NT2/D1 (cell line): Measurements from ENCODE around the gene SPC24.

Experiments used
- DNase-seq: peaks from one replicate; pipeline ENCODE4 v3.0.0-alpha.2; 2011; ENCODE audit warnings: low read depth, low spot score
- H3K27me3 ChIP-seq: 2 replicates; pipeline ENCODE4 v1.6.0; 2011; ENCODE audit warnings: mild to moderate bottlenecking; ENCODE audit not compliant: insufficient read length, insufficient read depth
- H3K36me3 ChIP-seq: 2 replicates; pipeline ENCODE4 v1.6.1; 2011; ENCODE audit warnings: mild to moderate bottlenecking, low read length, mixed read lengths; ENCODE audit not compliant: insufficient read depth, insufficient read length
- H3K4me1 ChIP-seq: 2 replicates; pipeline ENCODE4 v1.5.1; 2011; ENCODE audit not compliant: insufficient read depth, insufficient read length
- H3K4me3 ChIP-seq: 2 replicates; pipeline ENCODE4 v1.5.1; 2011; ENCODE audit warnings: low read depth; ENCODE audit not compliant: insufficient read length
- H3K9ac ChIP-seq: 2 replicates; pipeline ENCODE4 v1.6.0; 2011; ENCODE audit warnings: low read depth; ENCODE audit not compliant: insufficient read length
- H3K9me3 ChIP-seq: 2 replicates; pipeline ENCODE4 v1.5.1; 2011; ENCODE audit warnings: mild to moderate bottlenecking, low read length; ENCODE audit not compliant: insufficient read depth
- SUZ12 ChIP-seq: IDR thresholded peaks from 2 replicates; pipeline ENCODE4 v1.6.1; 2011; ENCODE audit not compliant: insufficient read length, insufficient read depth; ENCODE audit errors: extremely low read depth
- YY1 ChIP-seq: IDR thresholded peaks from 2 replicates; pipeline ENCODE4 v1.6.1; 2011; ENCODE audit not compliant: insufficient read length, insufficient read depth
- ZNF274 ChIP-seq: IDR thresholded peaks from 2 replicates; pipeline ENCODE4 v1.6.1; 2011; ENCODE audit warnings: mild to moderate bottlenecking, low read depth, low read length

The SPC24 gene

GRCh38 chr19:11159598-11160439 is 4.2 kb upstream of the SPC24 start:
- no peak overlapping the region for H3K4me3 ChIP-seq
- no peak overlapping the region for H3K9ac ChIP-seq
- H3K9me3 ChIP-seq, result no peaks in the 10 kb centered on the region
- DNase-seq, result no peak
- TF ChIP-seq ZNF274, result no peak
- no peak for TF ChIP-seq SUZ12
- no peak for TF ChIP-seq YY1
- no peaks in the 10 kb centered on the region for H3K4me1 ChIP-seq
- peaks cover 5% of the 10 kb centered on the region for H3K36me3 ChIP-seq
- no peaks in the 10 kb centered on the region for H3K27me3 ChIP-seq

- Histone ChIP-seq H3K4me1 (peaks cover 10% of the 10 kb centered on the region), H3K36me3 (peaks cover 25% of the 10 kb centered on the region), H3K9me3 (no peaks in the 10 kb centered on the region), H3K27me3 (no peaks in the 10 kb centered on the region), H3K9ac (peak overlapping the region; percentile 97), H3K4me3 (peak overlapping the region; percentile 97)
- TF ChIP-seq YY1, result no peak
- DNase-seq, result no peak
Measured at GRCh38 chr19:11154683-11155047, 917 bp downstream of the SPC24 start.

GRCh38 chr19:11152318-11153062 is 3.1 kb downstream of the SPC24 start:
- H3K4me1 ChIP-seq, result peaks cover 10% of the 10 kb centered on the region
- H3K9ac ChIP-seq, result peak overlapping the region; percentile 21
- no peak for DNase-seq
- H3K36me3 ChIP-seq, result peaks cover 42% of the 10 kb centered on the region
- H3K9me3 ChIP-seq, result no peaks in the 10 kb centered on the region
- H3K4me3 ChIP-seq, result no peak overlapping the region
- no peaks in the 10 kb centered on the region for H3K27me3 ChIP-seq
- TF ChIP-seq YY1 (no peak), SUZ12 (no peak), ZNF274 (no peak)

GRCh38 chr19:11151181-11151580 is 4.4 kb downstream of the SPC24 start:
- peaks cover 49% of the 10 kb centered on the region for H3K36me3 ChIP-seq
- no peaks in the 10 kb centered on the region for H3K27me3 ChIP-seq
- peaks cover 10% of the 10 kb centered on the region for H3K4me1 ChIP-seq
- TF ChIP-seq YY1 (no peak), SUZ12 (no peak), ZNF274 (no peak)
- DNase-seq, result no peak
- no peak overlapping the region for H3K4me3 ChIP-seq
- H3K9me3 ChIP-seq, result no peaks in the 10 kb centered on the region
- H3K9ac ChIP-seq, result no peak overlapping the region

- Histone ChIP-seq H3K36me3 (peaks cover 56% of the 10 kb centered on the region), H3K4me3 (no peak overlapping the region), H3K9me3 (no peaks in the 10 kb centered on the region), H3K9ac (peak overlapping the region; percentile 17), H3K27me3 (no peaks in the 10 kb centered on the region), H3K4me1 (peaks cover 11% of the 10 kb centered on the region)
- TF ChIP-seq SUZ12 (no peak), ZNF274 (no peak), YY1 (no peak)
- no peak for DNase-seq
Measured at GRCh38 chr19:11148001-11148400, 7.6 kb downstream of the SPC24 start.

- H3K9me3 ChIP-seq, result no peaks in the 10 kb centered on the region
- H3K4me3 ChIP-seq, result no peak overlapping the region
- peaks cover 40% of the 10 kb centered on the region for H3K36me3 ChIP-seq
- H3K27me3 ChIP-seq, result no peaks in the 10 kb centered on the region
- DNase-seq, result no peak
- TF ChIP-seq SUZ12, result no peak
- TF ChIP-seq ZNF274, result no peak
- TF ChIP-seq YY1, result no peak
- no peak overlapping the region for H3K9ac ChIP-seq
- peaks cover 17% of the 10 kb centered on the region for H3K4me1 ChIP-seq
Measured at GRCh38 chr19:11145536-11145924, 10.1 kb downstream of the SPC24 start.

- Histone ChIP-seq H3K9me3 (no peaks in the 10 kb centered on the region), H3K4me1 (peaks cover 27% of the 10 kb centered on the region), H3K27me3 (no peaks in the 10 kb centered on the region), H3K36me3 (peaks cover 22% of the 10 kb centered on the region), H3K4me3 (peak overlapping the region; percentile 25), H3K9ac (peak overlapping the region; percentile 76)
- TF ChIP-seq SUZ12 (no peak), ZNF274 (no peak), YY1 (no peak)
- DNase-seq, result peak; percentile 62
Measured at GRCh38 chr19:11142528-11143171, 12.9 kb downstream of the SPC24 start.
